Liver (tissue), 3 donors: Measurements from ENCODE around the gene SLC25A42.
"Not testable (repeated sequence)": the region's sequence is repeated elsewhere in the genome, so short reads cannot be mapped to it uniquely, and the experiment has no call there.

Source experiments
- CTCF ChIP-seq: fragments of 150-350 bp; IDR thresholded peaks from 2 replicates; pipeline ENCODE4 v1.5.1; 2017; ENCODE audit warnings: improper control_type of control experiment, low read depth, low read length; ENCODE audit not compliant: missing input control
- JUND ChIP-seq, 2 donors: IDR thresholded peaks; 2 replicates each; pipeline ENCODE4 v1.6.1; 2016; ENCODE audit warnings: antibody characterized with exemption in 2 of 2
- MAX ChIP-seq: IDR thresholded peaks from 2 replicates; pipeline ENCODE4 v1.6.1; 2016; ENCODE audit warnings: antibody characterized with exemption
- NR2F2 ChIP-seq: IDR thresholded peaks from 2 replicates; pipeline ENCODE4 v1.6.1; 2016; ENCODE audit warnings: antibody characterized with exemption
- YY1 ChIP-seq: IDR thresholded peaks from 2 replicates; pipeline ENCODE4 v1.6.1; 2016; ENCODE audit warnings: antibody characterized with exemption, mild to moderate bottlenecking
- donor health status: healthy.
- donor health status: healthy.

- not testable (repeated sequence) for TF ChIP-seq YY1; CTCF; NR2F2; MAX; JUND (IDR thresholded peaks at IDR 0.05)
These were observed 71.9 kb downstream of the SLC25A42 start for GRCh38 chr19:19135713-19136112.
